PC-3 (cell line): ENCODE measurements around the gene CPEB4. TPM values are rescaled to one million over a fixed set of nuclear protein-coding genes. Genes with fewer than 3 reads are reported as not detected.

Experiments
- ATAC-seq: fragments of 200-7000 bp; cut with Tn5 transposase; 2 replicates; pipeline ENCODE4 v1.9.1; 2020; ENCODE audit warnings: mild to moderate bottlenecking, moderate library complexity
- BruUV-seq: library from RNA; stranded (reverse); fragments of 400-500 nt; replicated peaks from 2 replicates; lab custom pipeline; 2021; lab: Mats Ljungman, UMichigan
- CTCF ChIA-PET: fragments of 300-600 bp; sonication (Branson Sonifier 250); formaldehyde crosslinking; loops from one replicate; lab custom pipeline; 2022; ENCODE audit warnings: antibody characterized with exemption; lab: Charles Lee
- POLR2A ChIA-PET: fragments of 300-600 bp; sonication (Branson Sonifier 250); formaldehyde crosslinking; loops from one replicate; lab custom pipeline; 2022; ENCODE audit warnings: antibody characterized with exemption; ENCODE audit not compliant: unreplicated experiment; lab: Charles Lee
- DNase-seq: peaks from one replicate; pipeline ENCODE4 v3.0.0-alpha.2; 2015
- H2AFZ ChIP-seq: fragments of 300-600 bp; sonication (generic); 2 replicates; pipeline ENCODE4 v1.6.0; 2016; ENCODE audit warnings: antibody characterized with exemption, low read length
- H3F3A ChIP-seq: fragments of 300-600 bp; sonication (generic); one replicate; pipeline ENCODE4 v1.6.0; 2017; ENCODE audit warnings: antibody characterized with exemption, low read length, control low read depth, mild to moderate bottlenecking; ENCODE audit not compliant: unreplicated experiment
- H3K27ac ChIP-seq: fragments of 300-600 bp; sonication (generic); 2 replicates; pipeline ENCODE4 v1.5.1; 2016; ENCODE audit warnings: mild to moderate bottlenecking, low read length
- H3K27me3 ChIP-seq: fragments of 300-600 bp; sonication (generic); 2 replicates; pipeline ENCODE4 v1.6.1; 2016; ENCODE audit warnings: low read length, mixed read lengths
- H3K36me3 ChIP-seq: fragments of 300-600 bp; sonication (generic); 2 replicates; pipeline ENCODE4 v1.6.1; 2016; ENCODE audit warnings: low read depth, mixed run types, low read length, mixed read lengths
- H3K4me1 ChIP-seq: fragments of 300-600 bp; sonication (generic); 2 replicates; pipeline ENCODE4 v1.5.1; 2016; ENCODE audit warnings: low read length; ENCODE audit not compliant: insufficient read depth
- H3K4me2 ChIP-seq: fragments of 300-600 bp; sonication (generic); 2 replicates; pipeline ENCODE4 v1.6.0; 2016; ENCODE audit warnings: low read length
- H3K4me3 ChIP-seq: fragments of 300-600 bp; sonication (generic); 2 replicates; pipeline ENCODE4 v1.5.1; 2016; ENCODE audit warnings: mild to moderate bottlenecking, low read length, mixed read lengths
- H3K79me2 ChIP-seq: fragments of 300-600 bp; sonication (generic); 2 replicates; pipeline ENCODE4 v1.6.1; 2017; ENCODE audit warnings: low read length, mixed read lengths
- H3K9ac ChIP-seq: fragments of 300-600 bp; sonication (generic); 2 replicates; pipeline ENCODE4 v1.6.0; 2016; ENCODE audit warnings: mild to moderate bottlenecking, low read length
- H3K9me2 ChIP-seq: fragments of 300-600 bp; sonication (generic); replicated peaks from 2 replicates; pipeline ENCODE4 v1.6.1; 2016; ENCODE audit warnings: mixed run types, low read length, mixed read lengths
- H3K9me3 ChIP-seq: fragments of 300-600 bp; sonication (generic); 2 replicates; pipeline ENCODE4 v1.6.1; 2016; ENCODE audit warnings: low read length, mixed read lengths
- H4K20me1 ChIP-seq: fragments of 300-600 bp; sonication (generic); 2 replicates; pipeline ENCODE4 v1.6.1; 2016; ENCODE audit warnings: low read length, mixed read lengths
- CTCF ChIP-seq: fragments of 300-600 bp; sonication (generic); conservative IDR thresholded peaks from 2 replicates; pipeline ENCODE4 v1.5.1; 2017; ENCODE audit warnings: antibody characterized with exemption, low read depth, mild to moderate bottlenecking, low read length
- EZH2 ChIP-seq: fragments of 300-600 bp; sonication (generic); IDR thresholded peaks from one replicate; pipeline ENCODE4 v1.6.1; 2017; ENCODE audit warnings: antibody characterized with exemption, mild to moderate bottlenecking, low read length; ENCODE audit not compliant: unreplicated experiment
- EZH2phosphoT487 ChIP-seq: fragments of 300-600 bp; sonication (generic); IDR thresholded peaks from 2 replicates; pipeline ENCODE4 v1.6.1; 2018; ENCODE audit warnings: mild to moderate bottlenecking, antibody characterized with exemption, low read length, borderline replicate concordance
- intact Hi-C: fragments of 100-400 bp; cut with micrococcal nuclease; formaldehyde crosslinking; loops from 2 replicates; pipeline ENCODE4 v1.9.0; 2023
- total RNA-seq: library from RNA; depleted of rRNA; stranded (reverse); fragments of >200 nt; gene quantifications from 2 replicates; pipeline ENCODE4 v1.2.3, GENCODE V29; 2014

Gene CPEB4
- total RNA-seq, 1 experiment from 2014 or later, result 37.0 TPM

- H3K9me3 ChIP-seq, result no peaks in the 10 kb centered on the region
- no peak overlapping the region for H3K4me2 ChIP-seq
- DNase-seq, result no peak
- H3K27me3 ChIP-seq, result no peaks in the 10 kb centered on the region
- H2AFZ ChIP-seq, result no peak overlapping the region
- no TSS peak for BruUV-seq
- H3F3A ChIP-seq, result no peaks in the 10 kb centered on the region
- no peaks in the 10 kb centered on the region for H3K9me2 ChIP-seq
- peaks cover 19% of the 10 kb centered on the region for H3K4me1 ChIP-seq
- H3K36me3 ChIP-seq, result no peaks in the 10 kb centered on the region; the same call in 1 of the 2 replicates
- no peaks in the 10 kb centered on the region for H4K20me1 ChIP-seq
- no peak overlapping the region for H3K9ac ChIP-seq
- H3K4me3 ChIP-seq, result no peak overlapping the region
- CTCF ChIA-PET, result interaction anchor here (0.5 kb wide), 1 partner anchor 44 kb away, joined by 3 read pairs; no protein-coding TSS in a partner anchor
- POLR2A ChIA-PET, result interaction anchor here (0.6 kb wide), 1 partner anchor 165 kb away, joined by 3 read pairs; no protein-coding TSS in a partner anchor
- H3K79me2 ChIP-seq, result peaks cover 34% of the 10 kb centered on the region
- no peak for ATAC-seq
- no peak overlapping the region for H3K27ac ChIP-seq
- intact Hi-C loops, result no loop called here
- no peak for TF ChIP-seq EZH2phosphoT487
- TF ChIP-seq CTCF, result no peak
- no peak for TF ChIP-seq EZH2
Observed at GRCh38 chr5:173928871-173929574, 40.9 kb downstream of the CPEB4 start.

DNA sequence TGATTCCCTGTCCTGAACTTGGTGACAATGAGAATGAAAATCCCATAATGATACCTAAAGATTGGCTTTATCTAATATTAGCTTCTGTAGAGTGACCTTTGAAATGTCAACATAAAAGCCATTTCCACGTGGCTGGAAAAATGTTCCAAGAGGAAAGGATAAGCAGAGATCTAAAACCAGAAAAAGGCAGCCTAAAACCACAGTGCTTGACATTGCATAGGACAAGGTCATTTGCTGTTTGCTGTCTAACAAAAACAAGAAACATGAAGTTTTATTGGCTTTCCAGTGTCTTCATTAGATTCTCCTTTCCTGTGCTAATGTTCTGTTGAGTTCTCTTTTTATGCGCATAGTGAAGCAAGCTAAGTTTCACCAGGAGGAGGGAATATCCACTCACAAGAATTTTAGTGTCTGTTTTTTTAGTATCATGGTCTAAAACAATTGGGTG, 44.6 kb downstream of the CPEB4 start:
- Histone ChIP-seq H3K9me2 (no peaks in the 10 kb centered on the region), H3K79me2 (peaks cover 6% of the 10 kb centered on the region; the same call in 1 of the 2 replicates), H3K27me3 (no peaks in the 10 kb centered on the region), H3K4me1 (no peaks in the 10 kb centered on the region), H3F3A (no peaks in the 10 kb centered on the region), H2AFZ (no peak overlapping the region), H3K36me3 (peaks cover 6% of the 10 kb centered on the region; the same call in 1 of the 2 replicates), H3K27ac (no peak overlapping the region), H3K9me3 (no peaks in the 10 kb centered on the region), H4K20me1 (no peaks in the 10 kb centered on the region), H3K4me2 (no peak overlapping the region), H3K4me3 (no peak overlapping the region), H3K9ac (no peak overlapping the region)
- ATAC-seq, result no peak
- POLR2A ChIA-PET, result no interaction called here
- TF ChIP-seq EZH2phosphoT487 (no peak), EZH2 (no peak), CTCF (no peak)
- BruUV-seq, result no TSS peak
- no peak for DNase-seq
- CTCF ChIA-PET, result no interaction called here
- intact Hi-C loops, result no loop called here

DNA sequence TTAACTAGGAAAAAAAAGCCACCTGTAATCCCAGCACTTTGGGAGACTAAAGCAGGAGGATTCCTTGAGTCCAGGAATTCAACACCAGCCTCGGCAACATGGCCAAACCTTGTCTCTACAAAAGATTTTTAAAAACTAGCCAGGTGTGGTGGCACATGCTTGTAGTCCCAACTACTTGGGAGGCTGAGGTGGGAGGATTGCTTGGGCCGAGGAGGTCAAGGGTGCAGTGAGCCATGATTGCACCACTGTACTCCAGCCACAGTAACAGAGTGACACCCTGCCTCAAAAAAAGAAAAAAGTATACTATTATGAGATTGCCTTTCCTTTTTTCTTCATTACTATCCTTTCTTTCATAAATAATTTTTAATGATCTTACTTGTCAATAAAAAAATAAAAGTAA, 45.8 kb downstream of the CPEB4 start:
- ATAC-seq (no peak), DNase-seq (no peak)
- CTCF ChIA-PET, result no interaction called here
- POLR2A ChIA-PET, result no interaction called here
- Histone ChIP-seq H3K36me3 (peaks cover 6% of the 10 kb centered on the region; the same call in 1 of the 2 replicates), H3K27ac (no peak overlapping the region), H2AFZ (no peak overlapping the region), H3K4me3 (no peak overlapping the region), H3K9ac (no peak overlapping the region), H3K79me2 (no peaks in the 10 kb centered on the region), H3F3A (no peaks in the 10 kb centered on the region), H3K4me2 (no peak overlapping the region), H3K9me3 (no peaks in the 10 kb centered on the region), H3K4me1 (no peaks in the 10 kb centered on the region), H4K20me1 (no peaks in the 10 kb centered on the region), H3K9me2 (no peaks in the 10 kb centered on the region), H3K27me3 (no peaks in the 10 kb centered on the region)
- intact Hi-C loops, result no loop called here
- BruUV-seq, result no TSS peak
- no peak for TF ChIP-seq CTCF
- TF ChIP-seq EZH2phosphoT487, result no peak
- no peak for TF ChIP-seq EZH2
